Measurements from ENCODE around the gene GREB1. TPM values are rescaled to one million over a fixed set of nuclear protein-coding genes. Genes with fewer than 3 reads are reported as not detected.
A peak's percentile ranks its signal among the peaks of the same experiment; 100 is the strongest.

The GREB1 gene
- total RNA-seq, 1 experiment from 2014 or later = 57.6 TPM

DNA sequence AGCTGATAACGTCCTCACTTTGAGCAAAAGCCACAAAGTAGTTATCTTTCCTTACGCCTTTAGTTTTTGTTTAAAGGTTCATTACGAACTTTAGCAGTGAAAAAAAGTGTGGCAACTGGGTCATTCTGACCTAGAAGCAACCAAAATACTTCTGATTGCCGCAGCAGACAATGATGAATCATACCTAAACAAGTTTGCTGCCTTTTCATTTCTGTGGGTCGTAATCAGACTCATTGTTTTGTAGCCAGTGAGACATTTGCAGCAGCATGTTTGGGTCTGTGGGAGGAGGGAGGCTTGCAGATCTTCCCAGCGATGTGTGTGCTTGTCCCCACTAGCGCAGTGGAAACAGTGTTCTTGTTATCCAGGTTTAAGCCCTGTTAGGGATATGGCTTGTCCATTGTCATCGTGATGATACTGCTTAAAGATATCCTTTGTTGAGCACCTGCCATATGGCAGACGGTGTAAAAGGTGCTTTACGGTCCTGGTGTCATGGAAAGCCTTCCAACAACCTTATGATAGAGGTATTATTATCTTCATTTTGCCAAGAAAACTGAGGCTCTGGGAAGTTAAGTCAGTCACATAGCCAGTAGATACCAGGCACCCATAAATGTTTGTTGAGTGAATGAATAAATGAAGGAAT, 1.3 kb upstream of the GREB1 start:
- in situ Hi-C loops (cut with HindIII; ENCODE audit: low pct_unique_long_range_greater_than_20kb, low sequenced_read_pairs) = no loop called here
- no peak for DNase-seq (ENCODE audit: low read depth, low spot score)

DNA sequence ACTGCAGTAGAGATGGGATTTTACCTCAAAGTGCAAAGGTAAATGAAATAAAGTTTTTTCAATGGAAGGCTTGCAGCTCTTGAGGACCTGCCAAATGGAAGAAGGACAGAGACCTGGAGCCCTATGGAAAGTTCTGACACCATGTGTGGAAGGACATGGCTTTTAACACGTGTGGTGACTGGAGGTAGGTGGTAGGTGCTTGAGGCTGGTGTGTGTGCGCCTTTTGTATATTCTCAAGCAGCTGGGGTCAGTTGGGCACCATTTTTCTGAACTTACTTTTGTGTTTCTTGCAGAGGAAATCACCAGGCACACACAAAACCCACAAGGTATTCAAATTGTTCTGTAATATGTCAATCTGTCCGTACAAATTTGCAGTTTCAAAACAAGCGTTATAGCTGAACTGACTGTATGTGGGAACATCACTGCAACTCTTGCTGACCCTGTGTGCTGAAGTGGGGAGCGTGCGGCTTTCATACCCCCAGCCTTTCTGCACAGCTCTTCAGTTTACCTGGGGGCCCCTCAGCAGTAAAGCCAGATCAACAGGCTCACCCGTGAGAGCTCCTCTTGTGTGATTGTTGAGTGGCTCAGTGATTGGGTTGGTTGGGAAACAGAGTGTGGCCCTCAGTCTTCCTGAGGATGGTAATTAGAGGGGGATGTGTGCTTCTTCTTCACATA, 363 bp downstream of the GREB1 start:
- DNase-seq (ENCODE audit: low read depth, low spot score) = no peak
- in situ Hi-C loops (cut with HindIII; ENCODE audit: low pct_unique_long_range_greater_than_20kb, low sequenced_read_pairs) = no loop called here

DNA sequence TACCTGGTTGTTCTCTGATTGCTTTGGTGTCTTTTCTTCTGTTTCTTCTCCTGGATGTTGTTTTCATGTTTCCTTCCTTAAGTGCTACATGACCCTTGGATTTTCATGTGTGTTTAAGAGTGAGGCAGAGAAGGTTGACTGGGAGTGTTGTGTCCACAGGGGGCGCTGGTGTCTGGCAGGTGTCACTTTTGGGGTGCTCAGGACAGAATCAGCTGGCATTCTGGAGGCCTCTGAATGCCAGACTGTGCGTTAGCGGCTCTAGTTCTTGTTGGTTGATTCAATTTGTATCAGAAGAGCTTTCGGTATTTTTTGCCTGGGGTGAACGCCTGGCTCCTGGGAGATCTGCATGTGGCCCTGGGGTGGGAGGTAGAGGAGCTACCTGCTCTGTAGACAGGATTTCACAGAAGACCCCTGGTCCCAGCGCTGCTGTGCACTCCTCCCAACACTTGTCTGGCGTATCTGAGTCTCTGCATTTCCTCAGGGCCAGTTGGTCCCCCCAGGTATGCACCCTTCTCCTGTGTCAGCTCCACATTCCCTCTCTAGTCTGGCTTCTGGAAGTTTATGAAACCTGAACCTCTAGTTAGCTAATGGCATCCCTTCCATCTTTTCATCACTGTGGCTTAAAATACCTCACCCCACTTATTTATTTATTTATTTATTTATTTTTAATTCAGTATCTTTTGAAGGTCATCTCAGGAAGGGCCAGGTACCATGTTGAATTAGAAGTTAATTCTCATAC, 1.1 kb downstream of the GREB1 start:
- DNase-seq (ENCODE audit: low read depth, low spot score) = no peak
- in situ Hi-C loops (cut with HindIII; ENCODE audit: low pct_unique_long_range_greater_than_20kb, low sequenced_read_pairs) = no loop called here

DNA sequence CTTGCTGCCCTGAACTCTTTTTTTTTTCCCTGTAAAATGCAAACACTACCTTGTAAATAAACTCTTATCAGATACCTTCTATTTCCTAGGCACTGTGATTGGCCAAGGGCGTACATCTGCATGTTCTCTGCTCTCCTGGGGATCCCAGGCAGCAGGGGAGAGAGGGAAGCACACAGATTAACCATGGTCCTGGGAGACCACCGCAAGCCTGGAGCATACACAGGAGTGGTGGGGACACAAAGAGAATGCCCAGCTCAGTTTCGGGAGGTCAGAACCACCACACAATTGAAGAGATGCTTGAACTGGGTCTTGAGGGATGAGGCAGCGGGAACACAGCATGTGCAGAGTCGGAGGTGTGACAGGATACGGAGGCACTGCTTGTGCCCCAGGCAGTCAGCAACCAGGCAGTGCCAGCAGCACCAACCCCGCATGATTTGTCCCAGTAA, 2.1 kb downstream of the GREB1 start:
- in situ Hi-C loops (cut with HindIII; ENCODE audit: low pct_unique_long_range_greater_than_20kb, low sequenced_read_pairs) = no loop called here

DNA sequence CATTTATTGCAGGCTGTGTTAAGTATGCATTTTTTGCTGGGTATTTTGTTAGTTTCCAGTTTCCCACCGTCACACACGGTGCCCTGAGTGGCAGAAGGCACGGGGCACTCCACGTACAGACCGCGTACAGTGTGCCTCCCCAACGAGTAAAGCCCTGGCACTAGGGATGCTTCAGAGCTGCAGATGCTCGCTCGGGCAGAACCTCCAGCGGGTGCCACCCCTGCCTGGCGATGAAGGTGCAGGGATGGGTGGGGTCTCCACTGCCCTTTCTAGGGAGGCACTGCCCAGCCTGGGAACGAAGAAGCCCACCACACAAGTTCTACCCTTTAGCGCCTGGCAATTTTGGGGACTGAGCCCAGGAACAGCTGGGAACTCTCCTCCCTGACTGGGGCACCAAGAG, 4.1 kb downstream of the GREB1 start:
- DNase-seq (ENCODE audit: low read depth, low spot score) = no peak
- in situ Hi-C loops (cut with HindIII; ENCODE audit: low pct_unique_long_range_greater_than_20kb, low sequenced_read_pairs) = no loop called here

More for the DNA sequence above, 2.1 kb downstream of the GREB1 start:
- DNase-seq (ENCODE audit: low read depth, low spot score) = no peak

DNA sequence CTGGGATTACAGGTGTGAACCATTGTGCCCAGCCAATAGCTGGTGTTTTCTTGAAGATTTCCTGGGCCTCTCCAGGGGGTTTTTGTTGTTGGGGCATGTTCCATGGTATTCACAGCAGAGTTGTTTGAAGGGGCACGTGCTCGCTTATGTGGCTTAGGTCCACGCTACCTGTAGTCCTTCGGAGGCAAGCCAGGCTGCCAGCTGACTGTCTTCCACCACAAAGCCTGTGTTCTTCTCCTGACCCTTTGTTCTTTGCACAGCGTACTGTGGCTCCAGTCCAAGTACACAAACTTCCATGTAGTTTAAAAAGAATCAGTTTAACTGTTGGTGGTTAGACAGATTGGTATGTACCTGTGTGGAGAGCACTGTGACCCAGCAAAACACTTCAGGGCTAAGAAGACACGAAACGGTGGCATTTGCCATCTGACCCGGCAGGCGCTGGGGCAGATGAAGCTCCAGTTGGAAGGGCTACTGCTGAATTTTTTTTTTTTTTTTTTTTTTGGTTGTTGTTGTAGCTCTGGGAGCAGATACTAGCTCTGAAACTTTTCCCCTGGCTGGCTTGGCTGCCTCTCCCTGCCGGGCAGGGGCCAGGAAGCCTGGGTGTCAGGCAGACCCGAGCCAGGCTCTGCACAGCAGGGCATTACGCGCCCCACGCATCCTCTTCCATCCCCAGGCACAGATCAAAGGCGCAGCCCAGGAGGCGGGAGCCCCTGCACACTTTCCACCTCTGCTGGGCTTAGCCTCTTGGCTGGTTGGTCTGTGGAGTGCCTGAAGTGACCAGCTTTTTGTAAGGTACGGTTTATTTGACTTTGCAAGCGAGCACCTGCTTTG, 5.7 kb downstream of the GREB1 start:
- DNase-seq (ENCODE audit: low read depth, low spot score) = no peak
- in situ Hi-C loops (cut with HindIII; ENCODE audit: low pct_unique_long_range_greater_than_20kb, low sequenced_read_pairs) = no loop called here

DNA sequence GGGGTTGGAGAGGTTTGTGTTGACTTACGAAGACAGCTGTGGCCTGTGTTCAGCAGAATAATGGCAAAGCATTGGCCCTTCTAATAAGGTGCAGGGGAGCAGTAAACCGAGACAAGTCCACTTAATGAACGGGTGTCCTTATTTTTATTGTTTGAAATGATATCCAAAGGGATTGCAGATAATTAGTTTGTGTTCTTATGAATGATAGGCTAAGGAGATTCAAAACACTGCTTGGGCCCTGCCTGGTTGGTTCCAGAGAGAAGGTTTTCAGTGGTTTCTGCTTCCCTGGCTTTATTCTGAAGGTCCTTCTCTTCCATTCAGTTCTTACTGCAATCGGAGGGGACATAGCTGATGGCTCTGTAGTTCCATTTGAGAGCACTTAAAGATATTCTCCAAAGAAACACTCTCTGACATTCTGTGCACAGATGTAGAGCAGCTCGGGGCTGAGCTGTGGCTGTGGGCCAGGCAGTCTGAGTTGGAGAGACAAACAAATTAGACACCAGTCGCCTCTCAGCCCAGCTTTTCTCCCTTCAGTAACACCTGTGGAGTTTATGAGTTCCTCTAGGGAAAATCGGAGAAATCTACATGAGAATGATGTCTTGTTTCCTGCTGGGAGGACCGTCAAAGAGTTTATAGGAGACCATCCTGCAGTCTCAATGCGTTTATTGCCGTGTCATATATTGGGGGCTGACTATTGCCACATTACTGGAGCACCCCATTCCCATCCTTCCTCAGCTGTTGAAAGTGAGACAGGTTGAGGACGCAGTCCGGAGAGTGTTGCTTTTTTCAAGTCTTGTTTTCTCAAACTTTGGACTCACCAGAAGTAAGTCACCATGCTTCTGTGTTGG, 6.5 kb downstream of the GREB1 start:
- in situ Hi-C loops (cut with HindIII; ENCODE audit: low pct_unique_long_range_greater_than_20kb, low sequenced_read_pairs) = no loop called here
- DNase-seq (ENCODE audit: low read depth, low spot score) = no peak

DNA sequence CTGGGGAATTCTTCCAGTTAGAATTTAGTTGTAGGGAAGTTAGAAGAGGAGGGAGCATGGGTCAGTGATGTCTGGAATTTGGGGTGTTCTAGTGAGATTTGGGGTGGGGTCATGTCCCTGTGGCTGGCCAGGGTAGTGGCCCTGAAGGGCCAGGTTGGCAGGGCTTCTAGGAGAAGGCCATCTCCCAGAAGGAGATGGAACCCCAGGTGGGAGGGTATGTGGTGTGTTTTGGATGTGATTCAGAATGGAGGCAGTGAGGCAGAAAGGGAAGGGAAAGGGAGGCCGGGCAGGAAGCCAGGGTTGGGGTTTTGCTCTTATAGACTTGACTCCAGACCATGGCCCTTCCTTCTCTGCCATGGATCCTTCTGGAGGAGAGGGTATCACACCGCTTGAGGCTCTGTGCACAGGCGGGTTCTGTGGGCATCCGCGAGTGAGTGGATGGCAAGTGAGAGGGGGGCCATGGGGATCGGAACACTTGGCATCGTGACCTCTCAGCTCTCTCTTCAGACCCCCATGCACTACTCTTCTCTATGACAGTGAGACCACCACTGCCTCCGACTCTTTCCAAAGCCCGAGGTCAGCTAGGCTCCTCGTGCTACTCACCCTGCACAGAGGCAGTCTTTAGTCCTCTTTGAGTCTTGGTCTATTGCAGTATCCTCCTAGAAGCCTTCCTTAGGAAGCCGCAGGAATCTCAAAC, 7.3 kb downstream of the GREB1 start:
- in situ Hi-C loops (cut with HindIII; ENCODE audit: low pct_unique_long_range_greater_than_20kb, low sequenced_read_pairs) = no loop called here
- no peak for DNase-seq (ENCODE audit: low read depth, low spot score)

DNA sequence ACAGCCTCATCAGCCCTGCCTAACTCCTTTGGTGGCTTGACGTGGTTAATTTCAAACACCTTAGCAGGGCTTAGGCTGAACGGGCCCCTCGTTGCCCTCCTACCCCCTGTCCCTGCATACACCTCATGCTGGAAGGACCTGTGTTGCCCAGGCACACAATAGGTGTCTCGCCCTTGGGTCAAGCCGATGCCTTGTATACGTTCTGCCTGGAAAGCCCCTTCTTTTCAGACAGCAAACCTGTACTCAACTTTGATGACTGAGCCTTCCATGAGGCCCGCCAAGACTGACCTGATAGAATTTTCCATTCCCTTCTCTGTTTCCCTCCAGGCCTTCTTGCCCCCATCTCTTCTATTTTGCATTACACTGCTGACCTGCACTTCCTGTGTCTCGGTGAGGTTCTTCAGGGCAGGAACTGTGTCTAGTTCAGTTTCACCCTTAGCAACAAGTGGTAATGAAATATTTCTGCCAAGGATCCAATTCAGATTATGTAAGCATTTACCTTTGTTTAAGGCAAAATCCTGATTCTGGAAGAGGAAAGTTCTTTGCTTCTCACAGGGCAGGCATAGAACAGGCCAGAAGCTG, 7.9 kb downstream of the GREB1 start:
- in situ Hi-C loops (cut with HindIII; ENCODE audit: low pct_unique_long_range_greater_than_20kb, low sequenced_read_pairs) = no loop called here
- no peak for DNase-seq (ENCODE audit: low read depth, low spot score)

DNA sequence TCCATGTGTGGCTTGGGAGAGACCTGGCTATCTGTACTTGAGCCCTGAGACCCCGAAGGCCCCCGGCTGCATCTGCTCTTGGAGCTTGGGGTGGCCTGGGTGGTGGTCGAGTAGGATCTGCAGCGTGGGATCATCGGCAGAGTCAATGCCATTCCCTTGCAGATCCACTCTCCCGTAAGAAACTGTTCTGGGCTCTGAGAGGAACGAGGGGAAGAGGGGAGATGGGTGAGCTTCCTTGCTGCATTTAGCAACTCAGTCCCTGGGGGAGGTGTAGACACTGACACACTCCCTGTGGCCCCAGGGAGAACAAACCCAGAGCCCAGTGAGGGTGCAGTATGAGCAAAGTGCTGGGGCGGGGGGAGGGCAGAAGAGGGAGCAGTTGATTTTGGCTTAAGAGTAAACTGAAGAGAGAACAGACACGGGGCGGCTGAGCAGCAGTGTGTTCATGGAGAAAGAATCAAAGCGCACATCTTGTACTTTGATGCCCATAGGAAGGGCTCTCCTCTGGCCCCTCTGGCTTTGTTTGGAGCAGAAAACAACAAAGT, 8.5 kb downstream of the GREB1 start:
- no peak for DNase-seq (ENCODE audit: low read depth, low spot score)
- in situ Hi-C loops (cut with HindIII; ENCODE audit: low pct_unique_long_range_greater_than_20kb, low sequenced_read_pairs) = no loop called here

DNA sequence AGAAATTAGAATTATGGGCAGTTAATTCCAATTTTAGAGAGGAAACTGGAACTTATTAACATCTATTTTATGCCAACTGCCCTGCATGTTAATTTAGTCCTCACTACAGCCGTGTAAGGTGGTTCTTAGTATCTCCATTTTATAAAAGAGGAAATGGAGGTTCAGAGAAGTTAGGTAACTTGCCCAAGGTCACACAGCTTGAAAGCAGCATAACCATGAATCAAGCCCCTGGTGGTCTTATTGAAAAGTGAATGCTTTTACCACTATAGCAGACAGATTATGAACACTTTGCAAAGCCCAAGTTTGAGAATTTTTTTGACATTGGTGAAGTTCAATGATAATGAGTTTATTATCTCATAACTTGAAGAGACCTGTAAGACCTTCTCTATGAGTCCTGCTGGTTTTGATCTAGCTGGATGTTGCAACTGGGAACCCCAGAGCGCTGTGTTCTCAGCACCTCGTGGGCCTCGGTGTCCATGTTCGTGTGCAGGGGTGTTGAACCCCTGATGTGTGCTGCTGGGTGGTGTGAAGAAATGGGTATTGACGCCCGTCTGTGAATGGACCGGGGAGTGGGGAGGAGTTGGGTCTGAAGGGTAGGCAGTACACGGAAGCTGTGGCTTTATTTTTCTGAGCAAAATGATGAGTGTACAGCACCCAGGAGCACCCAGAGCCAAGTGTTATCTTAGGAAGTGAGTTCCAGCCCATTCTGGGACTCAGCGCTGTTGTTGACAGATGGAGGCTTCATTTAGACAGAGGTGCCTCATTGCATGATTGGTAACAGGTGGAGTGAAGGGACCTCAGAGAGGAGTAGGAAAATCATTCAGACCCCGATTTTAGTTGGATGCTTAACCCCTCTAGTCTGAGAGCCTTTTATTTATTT, 9.7 kb downstream of the GREB1 start:
- in situ Hi-C loops (cut with HindIII; ENCODE audit: low pct_unique_long_range_greater_than_20kb, low sequenced_read_pairs) = no loop called here
- DNase-seq (ENCODE audit: low read depth, low spot score) = no peak

DNA sequence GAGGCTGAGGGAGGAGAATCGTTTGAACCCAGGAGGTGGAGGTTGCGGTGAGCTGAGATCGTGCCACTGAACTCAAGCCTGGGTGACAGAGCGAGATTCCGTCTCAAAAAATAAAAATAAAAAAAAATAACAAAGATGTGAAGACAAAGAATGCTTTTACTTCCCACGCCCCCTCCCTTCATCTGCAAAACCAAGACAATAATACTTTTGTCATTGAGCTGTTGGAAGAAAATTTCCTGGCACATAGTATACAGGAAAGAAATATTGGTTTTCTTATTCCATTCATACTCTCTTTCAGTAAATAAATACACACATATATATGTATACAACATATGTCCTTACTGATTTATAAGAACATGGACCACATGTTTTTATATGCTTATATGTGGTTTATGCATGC, 12.2 kb downstream of the GREB1 start:
- DNase-seq (ENCODE audit: low read depth, low spot score) = peak; percentile 30
- in situ Hi-C loops (cut with HindIII; ENCODE audit: low pct_unique_long_range_greater_than_20kb, low sequenced_read_pairs) = no loop called here

DNA sequence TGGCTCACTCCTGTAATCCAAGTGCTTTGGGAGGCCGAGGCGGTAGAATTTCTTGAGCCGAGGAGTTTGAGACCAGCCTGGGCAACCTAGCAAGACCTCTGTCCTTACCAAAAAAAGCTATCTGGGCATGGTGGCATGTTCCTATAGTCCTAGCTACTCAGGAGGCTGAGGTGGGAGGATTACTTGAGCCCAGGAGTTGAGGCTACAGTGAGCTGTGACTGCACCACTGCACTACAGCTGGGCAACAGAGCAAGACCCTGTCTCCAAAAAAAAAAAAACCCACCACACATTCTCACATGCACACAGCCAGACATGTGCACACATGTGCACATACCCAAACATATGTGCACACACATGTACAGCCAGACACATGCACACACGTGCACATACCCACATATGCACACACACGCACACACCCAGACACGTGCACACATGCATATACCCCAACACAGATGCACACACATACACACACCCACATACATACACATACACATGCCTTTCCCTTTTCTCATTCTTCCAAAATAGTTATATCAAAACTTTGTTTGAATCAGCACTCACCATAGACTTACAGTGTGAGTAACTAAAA, 14.2 kb downstream of the GREB1 start:
- DNase-seq (ENCODE audit: low read depth, low spot score) = no peak
- in situ Hi-C loops (cut with HindIII; ENCODE audit: low pct_unique_long_range_greater_than_20kb, low sequenced_read_pairs) = no loop called here

DNA sequence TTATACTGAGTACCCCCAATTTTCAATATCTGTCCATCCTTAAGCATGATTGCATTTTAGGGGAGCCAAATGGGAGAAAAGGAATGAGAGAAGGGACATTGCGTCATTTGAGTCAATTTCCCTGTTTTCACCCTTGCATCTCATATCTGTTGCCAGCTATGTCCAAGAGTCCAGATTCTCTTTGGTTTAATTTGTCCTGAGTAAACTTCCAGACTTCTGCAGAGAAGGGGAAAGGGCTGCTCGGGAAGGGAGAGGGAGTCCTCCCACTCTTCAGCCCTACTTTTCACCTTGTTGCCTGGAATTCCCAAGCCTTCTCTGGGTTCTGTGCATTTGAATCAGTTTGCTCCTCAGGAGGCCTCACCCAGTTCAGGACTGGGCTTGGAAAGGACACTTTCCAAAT, 16.5 kb downstream of the GREB1 start:
- DNase-seq (ENCODE audit: low read depth, low spot score) = no peak

More for the DNA sequence above, 16.5 kb downstream of the GREB1 start:
- in situ Hi-C loops (cut with HindIII; ENCODE audit: low pct_unique_long_range_greater_than_20kb, low sequenced_read_pairs) = no loop called here

All from SK-MEL-5 (cell line).